Measurements from ENCODE around the gene SACM1L. TPM values are rescaled to one million over a fixed set of nuclear protein-coding genes. Genes with fewer than 3 reads are reported as not detected.
A peak's percentile ranks its signal among the peaks of the same experiment; 100 is the strongest.
"Not testable (repeated sequence)": the region's sequence is repeated elsewhere in the genome, so short reads cannot be mapped to it uniquely, and the experiment has no call there.

Gene SACM1L
- total RNA-seq, 2 donors from 2014 or later = 149 to 161 TPM

DNA sequence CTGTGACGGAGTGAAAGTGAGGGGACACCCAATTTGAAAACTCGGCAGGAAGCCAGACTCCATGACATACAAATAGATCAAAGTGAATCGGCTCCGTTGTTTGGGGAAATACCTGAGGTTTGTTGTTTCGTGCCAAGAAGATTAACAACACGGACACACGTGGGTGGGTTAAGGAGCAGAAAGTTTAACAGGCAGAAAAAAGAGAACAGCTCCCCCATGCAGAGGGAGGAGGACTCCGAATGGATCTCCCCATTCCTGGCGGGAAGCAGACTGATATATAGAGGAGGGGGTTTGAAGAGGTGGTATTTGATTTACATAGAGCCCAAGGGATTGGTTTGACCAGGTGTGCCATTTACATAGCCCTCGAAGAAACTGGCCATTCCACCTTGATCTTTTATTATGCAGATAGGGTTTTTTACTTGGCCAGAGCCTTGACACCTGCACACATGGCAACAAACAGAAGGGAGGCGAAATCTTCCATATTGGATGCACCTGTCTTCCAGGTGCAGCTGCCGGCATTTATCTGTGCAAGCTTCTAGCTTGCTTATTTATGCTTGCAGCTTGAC lies 4.8 kb upstream of the SACM1L start:
- Histone ChIP-seq H3K4me1 (ENCODE audit: control insufficient read depth, insufficient read depth, low read length) (peaks cover 14% of the 10 kb centered on the region), H3K27me3 (ENCODE audit: control insufficient read depth, insufficient read depth, low read length, poor library complexity, severe bottlenecking) (no peaks in the 10 kb centered on the region), H3K9me3 (ENCODE audit: control insufficient read depth, low read length) (peaks cover 14% of the 10 kb centered on the region), H3K27ac (ENCODE audit: low read depth, low read length) (no peak overlapping the region), H3K9ac (ENCODE audit: extremely low read depth, low read length, poor library complexity, severe bottlenecking) (no peak overlapping the region), H3K4me3 (ENCODE audit: low read length) (no peak overlapping the region), H3K36me3 (ENCODE audit: control insufficient read depth, insufficient read depth, low read length) (peaks cover 51% of the 10 kb centered on the region)
- Mint-ChIP-seq H3K4me1 (peaks cover 34% of the 10 kb centered on the region), H3K27ac (peak overlapping the region; percentile 23), H3K36me3 (ENCODE audit: low read depth) (peaks cover 42% of the 10 kb centered on the region), H3K9me3 (peaks cover 16% of the 10 kb centered on the region), H3K4me3 (peak overlapping the region; percentile 1), H3K27me3 (ENCODE audit: insufficient read depth) (no peaks in the 10 kb centered on the region)
- TF ChIP-seq, protein P1, sequence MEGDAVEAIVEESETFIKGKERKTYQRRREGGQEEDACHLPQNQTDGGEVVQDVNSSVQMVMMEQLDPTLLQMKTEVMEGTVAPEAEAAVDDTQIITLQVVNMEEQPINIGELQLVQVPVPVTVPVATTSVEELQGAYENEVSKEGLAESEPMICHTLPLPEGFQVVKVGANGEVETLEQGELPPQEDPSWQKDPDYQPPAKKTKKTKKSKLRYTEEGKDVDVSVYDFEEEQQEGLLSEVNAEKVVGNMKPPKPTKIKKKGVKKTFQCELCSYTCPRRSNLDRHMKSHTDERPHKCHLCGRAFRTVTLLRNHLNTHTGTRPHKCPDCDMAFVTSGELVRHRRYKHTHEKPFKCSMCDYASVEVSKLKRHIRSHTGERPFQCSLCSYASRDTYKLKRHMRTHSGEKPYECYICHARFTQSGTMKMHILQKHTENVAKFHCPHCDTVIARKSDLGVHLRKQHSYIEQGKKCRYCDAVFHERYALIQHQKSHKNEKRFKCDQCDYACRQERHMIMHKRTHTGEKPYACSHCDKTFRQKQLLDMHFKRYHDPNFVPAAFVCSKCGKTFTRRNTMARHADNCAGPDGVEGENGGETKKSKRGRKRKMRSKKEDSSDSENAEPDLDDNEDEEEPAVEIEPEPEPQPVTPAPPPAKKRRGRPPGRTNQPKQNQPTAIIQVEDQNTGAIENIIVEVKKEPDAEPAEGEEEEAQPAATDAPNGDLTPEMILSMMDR (conservative IDR thresholded peaks at IDR 0.05) = no peak
- WGBS, 2 experiments (ENCODE audit: insufficient coverage in 1 of 2, insufficient read length in 1 of 2) = 71 to 84% methylated on average over 7 to 12 of the region's 12 CpGs
- DNase-seq = peak; percentile 69

DNA sequence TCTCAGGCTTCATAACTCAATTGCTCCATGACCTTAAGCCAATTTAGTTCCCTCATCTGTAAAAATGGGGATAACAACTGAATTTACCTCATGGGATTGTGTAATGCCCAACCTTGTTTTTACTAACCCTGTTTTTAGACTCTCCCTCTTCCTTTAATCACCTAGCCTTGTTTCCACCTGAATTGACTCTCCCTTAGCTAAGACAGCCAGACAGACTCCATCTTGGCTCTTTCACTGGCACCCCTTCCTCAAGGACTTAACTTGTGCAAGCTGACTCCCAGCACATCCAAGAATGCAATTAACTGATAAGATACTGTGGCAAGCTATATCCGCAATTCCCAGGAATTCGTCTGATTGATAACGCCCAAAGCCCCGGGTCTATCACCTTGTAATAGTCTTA lies 3.5 kb upstream of the SACM1L start:
- H3K27ac Mint-ChIP-seq = peak overlapping the region; percentile 93

DNA sequence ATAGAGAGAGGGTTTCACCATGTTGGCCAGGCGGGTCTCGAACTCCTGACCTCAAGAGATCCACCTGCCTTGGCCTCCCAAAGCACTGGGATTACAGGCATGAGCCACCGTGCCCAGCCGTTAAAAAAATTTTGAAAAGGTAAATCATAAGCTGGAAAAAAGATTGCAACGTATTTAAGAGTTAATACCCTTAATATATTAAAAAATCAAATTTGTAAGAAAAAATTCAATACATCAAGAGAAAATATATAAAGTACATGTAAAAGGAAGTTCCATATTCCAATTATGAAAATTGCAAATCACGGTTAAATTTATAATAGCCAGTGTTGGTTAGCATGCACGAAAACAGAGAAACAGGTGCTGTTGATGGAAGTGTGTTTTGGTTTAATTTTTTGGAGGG lies 2.3 kb upstream of the SACM1L start:
- Mint-ChIP-seq H3K36me3 (ENCODE audit: low read depth) (peaks cover 35% of the 10 kb centered on the region), H3K27ac (peak overlapping the region; percentile 36), H3K27me3 (ENCODE audit: insufficient read depth) (no peaks in the 10 kb centered on the region), H3K9me3 (peaks cover 16% of the 10 kb centered on the region), H3K4me3 (peak overlapping the region; percentile 92), H3K4me1 (peaks cover 37% of the 10 kb centered on the region)
- DNase-seq = no peak
- WGBS, 2 experiments (ENCODE audit: insufficient coverage in 1 of 2, insufficient read length in 1 of 2) = 88 to 90% methylated on average over 6 of the region's 7 CpGs
- Histone ChIP-seq H3K9ac (ENCODE audit: extremely low read depth, low read length, poor library complexity, severe bottlenecking) (no peak overlapping the region), H3K4me1 (ENCODE audit: control insufficient read depth, insufficient read depth, low read length) (peaks cover 7% of the 10 kb centered on the region), H3K27ac (ENCODE audit: low read depth, low read length) (no peak overlapping the region), H3K4me3 (ENCODE audit: low read length) (peak overlapping the region; percentile 96), H3K36me3 (ENCODE audit: control insufficient read depth, insufficient read depth, low read length) (peaks cover 45% of the 10 kb centered on the region), H3K9me3 (ENCODE audit: control insufficient read depth, low read length) (peaks cover 14% of the 10 kb centered on the region), H3K27me3 (ENCODE audit: control insufficient read depth, insufficient read depth, low read length, poor library complexity, severe bottlenecking) (no peaks in the 10 kb centered on the region)
- TF ChIP-seq, protein P1 (conservative IDR thresholded peaks at IDR 0.05) = no peak

More for the DNA sequence above, 3.5 kb upstream of the SACM1L start:
- H3K27me3 ChIP-seq (ENCODE audit: control insufficient read depth, insufficient read depth, low read length, poor library complexity, severe bottlenecking); H3K4me1 ChIP-seq (ENCODE audit: control insufficient read depth, insufficient read depth, low read length); H3K27ac ChIP-seq (ENCODE audit: low read depth, low read length); DNase-seq; H3K27me3 Mint-ChIP-seq (ENCODE audit: insufficient read depth): not testable (repeated sequence)
- H3K9me3 Mint-ChIP-seq = peaks cover 16% of the 10 kb centered on the region
- peak overlapping the region; percentile 35 for H3K9ac ChIP-seq (ENCODE audit: extremely low read depth, low read length, poor library complexity, severe bottlenecking)
- WGBS, 2 experiments (ENCODE audit: insufficient coverage in 1 of 2, insufficient read length in 1 of 2) = no CpG with 5 or more reads among the region's 4 CpGs
- H3K36me3 ChIP-seq (ENCODE audit: control insufficient read depth, insufficient read depth, low read length) = peaks cover 44% of the 10 kb centered on the region
- peaks cover 33% of the 10 kb centered on the region for H3K36me3 Mint-ChIP-seq (ENCODE audit: low read depth)
- H3K9me3 ChIP-seq (ENCODE audit: control insufficient read depth, low read length) = peaks cover 14% of the 10 kb centered on the region
- H3K4me3 Mint-ChIP-seq = peak overlapping the region; percentile 8
- H3K4me3 ChIP-seq (ENCODE audit: low read length) = peak overlapping the region; percentile 47
- peaks cover 29% of the 10 kb centered on the region for H3K4me1 Mint-ChIP-seq

DNA sequence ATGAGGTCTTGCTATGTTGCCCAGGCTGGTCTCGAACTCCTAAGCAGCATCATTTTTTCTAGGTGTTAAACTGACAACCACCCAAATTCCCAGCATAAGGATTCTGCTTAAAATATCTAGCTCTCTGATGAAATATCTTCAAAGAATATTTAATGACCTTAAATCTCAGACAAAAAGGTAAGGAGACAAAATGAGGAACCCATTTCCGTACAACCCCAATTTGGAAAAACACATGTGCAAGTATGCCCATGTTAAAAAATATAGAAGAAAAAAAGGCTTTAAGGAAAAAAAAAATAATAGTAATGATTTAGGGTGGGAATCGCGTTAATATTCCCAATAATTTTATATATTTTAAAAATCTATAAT lies 1.4 kb upstream of the SACM1L start:
- no peak overlapping the region for H3K27ac ChIP-seq (ENCODE audit: low read depth, low read length)
- no peaks in the 10 kb centered on the region for H3K27me3 Mint-ChIP-seq (ENCODE audit: insufficient read depth)
- WGBS, 2 experiments (ENCODE audit: insufficient coverage in 1 of 2, insufficient read length in 1 of 2) = 100% methylated on average over 1 of the region's 4 CpGs; no CpG with 5 or more reads in 1 of the 2 experiments
- peak overlapping the region; percentile 94 for H3K9ac ChIP-seq (ENCODE audit: extremely low read depth, low read length, poor library complexity, severe bottlenecking)
- H3K4me3 ChIP-seq (ENCODE audit: low read length) = peak overlapping the region; percentile 96
- peaks cover 12% of the 10 kb centered on the region for H3K4me1 ChIP-seq (ENCODE audit: control insufficient read depth, insufficient read depth, low read length)
- peaks cover 8% of the 10 kb centered on the region for H3K9me3 ChIP-seq (ENCODE audit: control insufficient read depth, low read length)
- peaks cover 47% of the 10 kb centered on the region for H3K36me3 ChIP-seq (ENCODE audit: control insufficient read depth, insufficient read depth, low read length)
- peak overlapping the region; percentile 92 for H3K4me3 Mint-ChIP-seq
- peaks cover 15% of the 10 kb centered on the region for H3K9me3 Mint-ChIP-seq
- no peaks in the 10 kb centered on the region for H3K27me3 ChIP-seq (ENCODE audit: control insufficient read depth, insufficient read depth, low read length, poor library complexity, severe bottlenecking)
- TF ChIP-seq, protein P1 (conservative IDR thresholded peaks at IDR 0.05) = no peak
- no peak for DNase-seq
- peaks cover 43% of the 10 kb centered on the region for H3K4me1 Mint-ChIP-seq
- H3K36me3 Mint-ChIP-seq (ENCODE audit: low read depth) = peaks cover 33% of the 10 kb centered on the region
- peak overlapping the region; percentile 94 for H3K27ac Mint-ChIP-seq

All from endodermal cell (in vitro differentiated cells).